Dendritic cell treated with granulocyte-macrophage colony-stimulating factor and Interleukin-4, amounts not matched to agents 40 ng/mL and 50 ng/mL, for 4 days (primary cell): ENCODE results near the gene PLXND1.
"Not testable (repeated sequence)": the region's sequence is repeated elsewhere in the genome, so short reads cannot be mapped to it uniquely, and the experiment has no call there.

Experiments used
- H3K27ac Mint-ChIP-seq: one replicate; pipeline ENCODE4 v1.8.0; 2022; ENCODE audit warnings: mild to moderate bottlenecking, mixed read lengths
- H3K27me3 Mint-ChIP-seq: one replicate; pipeline ENCODE4 v1.8.0; 2022; ENCODE audit warnings: mild to moderate bottlenecking, mixed read lengths
- H3K36me3 Mint-ChIP-seq: one replicate; pipeline ENCODE4 v1.8.0; 2022; ENCODE audit warnings: low read depth, mixed read lengths
- H3K4me1 Mint-ChIP-seq: one replicate; pipeline ENCODE4 v1.8.0; 2022; ENCODE audit warnings: low read depth, mixed read lengths
- H3K4me3 Mint-ChIP-seq: one replicate; pipeline ENCODE4 v1.8.0; 2022; ENCODE audit warnings: mild to moderate bottlenecking, moderate library complexity, mixed read lengths
- H3K9me3 Mint-ChIP-seq: one replicate; pipeline ENCODE4 v1.8.0; 2022; ENCODE audit warnings: mixed read lengths
- intact Hi-C: fragments of 100-400 bp; cut with micrococcal nuclease; formaldehyde crosslinking; loops from one replicate; pipeline ENCODE4 v1.15.0; 2022

Gene PLXND1

DNA sequence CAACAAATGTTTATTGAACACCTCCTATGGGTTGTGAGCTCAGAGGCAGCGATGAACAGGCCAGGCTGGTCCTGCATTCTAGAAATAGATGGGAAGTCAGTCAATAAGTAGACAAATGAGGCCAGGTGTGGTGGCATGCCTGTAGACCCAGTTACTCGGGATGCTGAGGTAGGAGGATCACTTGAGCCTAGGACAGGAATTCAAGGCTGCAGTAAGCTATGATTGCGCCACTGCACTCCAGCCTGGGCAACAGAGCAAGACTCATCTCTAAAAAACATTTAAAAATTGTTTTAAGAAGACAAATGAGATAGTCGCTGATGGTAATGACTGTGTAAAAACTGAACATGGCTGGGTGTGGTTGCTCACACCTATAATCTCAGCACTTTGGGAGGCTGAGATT lies 82.4 kb downstream of the PLXND1 start:
- Mint-ChIP-seq H3K27ac (no peak overlapping the region), H3K4me1 (peaks cover 52% of the 10 kb centered on the region), H3K4me3 (no peak overlapping the region), H3K27me3 (no peaks in the 10 kb centered on the region), H3K9me3 (no peaks in the 10 kb centered on the region), H3K36me3 (peaks cover 7% of the 10 kb centered on the region)
- intact Hi-C loops = no loop called here

- Mint-ChIP-seq H3K4me3 (no peak overlapping the region), H3K9me3 (no peaks in the 10 kb centered on the region), H3K27ac (peak overlapping the region; percentile 57), H3K4me1 (peaks cover 41% of the 10 kb centered on the region), H3K36me3 (peaks cover 7% of the 10 kb centered on the region), H3K27me3 (no peaks in the 10 kb centered on the region)
- intact Hi-C loops = no loop called here
Observed at GRCh38 chr3:129522953-129523352, 83.5 kb downstream of the PLXND1 start.

DNA sequence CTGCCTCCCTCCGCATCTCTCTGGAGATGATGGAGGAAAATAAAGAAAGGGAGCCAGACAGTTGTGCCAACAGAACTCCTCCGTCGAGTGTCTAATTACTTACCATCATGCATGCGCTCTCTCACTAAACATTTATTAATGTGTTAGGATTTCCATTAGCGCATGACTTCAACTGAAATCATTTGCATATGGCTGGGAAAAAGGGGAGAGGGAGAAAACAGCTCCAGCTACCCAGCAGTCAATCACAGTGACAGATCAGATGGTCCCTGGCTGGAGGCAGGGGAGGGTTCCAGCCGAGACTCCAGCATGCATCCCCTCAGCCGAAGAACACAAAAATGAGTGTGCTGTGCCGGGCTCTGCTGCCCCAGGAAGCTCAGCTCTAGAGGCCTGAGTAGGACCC lies 84.9 kb downstream of the PLXND1 start:
- Mint-ChIP-seq H3K4me3 (no peak overlapping the region), H3K9me3 (no peaks in the 10 kb centered on the region), H3K36me3 (peaks cover 15% of the 10 kb centered on the region), H3K4me1 (peaks cover 28% of the 10 kb centered on the region), H3K27me3 (no peaks in the 10 kb centered on the region), H3K27ac (no peak overlapping the region)
- intact Hi-C loops = no loop called here

DNA sequence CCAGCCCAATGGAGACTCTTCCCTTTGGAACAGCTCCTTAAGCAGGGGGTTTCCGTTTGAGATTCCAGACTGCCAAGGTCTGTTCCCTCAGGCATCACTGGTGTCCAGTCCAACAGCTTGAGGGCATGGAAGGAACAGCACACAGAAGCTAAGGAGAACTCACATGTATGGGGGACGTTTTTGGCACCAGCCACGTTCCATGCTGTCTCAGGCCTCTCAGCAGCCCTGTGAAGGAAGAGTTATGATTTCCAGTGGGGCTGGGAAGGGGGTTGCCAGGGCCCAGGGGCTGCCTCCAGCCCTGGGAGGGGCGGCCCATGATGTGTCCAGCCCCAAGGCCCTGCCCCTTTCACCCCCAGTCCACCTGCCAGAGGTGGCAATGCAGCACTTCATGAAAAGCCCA lies 85.5 kb downstream of the PLXND1 start:
- intact Hi-C loops = no loop called here
- Mint-ChIP-seq H3K36me3 (peaks cover 22% of the 10 kb centered on the region), H3K27ac (no peak overlapping the region)

DNA sequence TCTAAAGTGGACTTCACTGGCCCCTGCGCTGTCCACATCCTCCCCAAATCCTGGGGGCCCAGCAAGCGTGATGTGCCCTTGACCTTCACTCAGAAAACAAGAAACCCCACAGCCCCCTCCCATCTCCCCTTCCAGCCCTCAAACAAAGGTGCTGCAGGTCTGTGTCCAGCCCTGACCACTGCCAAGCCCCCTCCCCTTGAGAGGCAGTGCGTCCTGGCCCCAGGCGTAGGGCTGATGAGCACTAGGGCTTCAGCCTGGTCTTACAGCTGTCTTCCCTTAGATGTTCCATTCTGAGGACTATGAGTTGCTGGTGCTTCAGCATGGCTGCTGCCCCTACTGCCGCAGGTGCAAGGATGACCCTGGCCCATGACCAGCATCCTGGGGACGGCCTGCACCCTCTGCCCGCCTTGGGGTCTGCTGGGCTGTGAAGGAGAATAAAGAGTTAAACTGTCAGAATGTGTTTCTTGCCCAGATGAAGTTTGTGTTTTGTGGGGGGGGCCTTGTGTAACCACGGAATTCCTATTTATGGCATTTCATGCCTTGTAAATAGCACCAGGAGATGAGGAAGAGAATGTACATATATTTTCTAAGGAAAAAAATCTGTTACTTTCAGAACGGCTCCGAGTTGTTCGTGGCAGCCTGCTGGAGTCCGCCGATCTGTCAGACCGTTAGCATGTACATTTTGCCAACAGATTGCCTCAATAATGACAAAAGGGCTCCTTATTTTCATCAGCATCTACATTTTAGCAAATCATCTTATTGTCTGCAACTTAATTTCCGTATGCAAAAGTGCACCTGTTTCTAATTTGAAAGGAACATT lies 86.4 kb downstream of the PLXND1 start:
- intact Hi-C loops = no loop called here
- Mint-ChIP-seq H3K4me1 (peaks cover 13% of the 10 kb centered on the region), H3K36me3 (peaks cover 30% of the 10 kb centered on the region), H3K4me3 (no peak overlapping the region), H3K9me3 (no peaks in the 10 kb centered on the region), H3K27ac (no peak overlapping the region), H3K27me3 (no peaks in the 10 kb centered on the region)

More for the DNA sequence above, 85.5 kb downstream of the PLXND1 start:
- Mint-ChIP-seq H3K4me3 (no peak overlapping the region), H3K9me3 (no peaks in the 10 kb centered on the region), H3K27me3 (no peaks in the 10 kb centered on the region), H3K4me1 (peaks cover 21% of the 10 kb centered on the region)

DNA sequence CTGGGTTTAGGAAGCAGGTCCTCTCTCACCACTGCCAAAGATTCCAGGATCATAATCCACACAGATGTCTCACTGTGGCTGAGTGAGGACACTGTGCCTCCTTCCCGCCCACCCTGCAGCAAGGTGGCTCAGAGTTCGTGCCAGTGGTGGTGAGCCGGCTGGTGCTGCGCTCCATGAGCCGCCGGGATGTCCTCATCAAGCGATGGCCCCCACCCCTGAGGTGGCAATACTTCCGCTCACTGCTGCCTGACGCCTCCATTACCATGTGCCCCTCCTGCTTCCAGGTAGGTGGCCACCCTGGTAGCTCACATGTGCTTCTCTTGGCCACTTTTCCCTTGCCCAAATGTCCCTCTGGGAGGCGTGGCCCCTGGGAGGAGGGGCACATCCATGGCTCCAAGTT lies 87.0 kb downstream of the PLXND1 start:
- no peaks in the 10 kb centered on the region for H3K9me3 Mint-ChIP-seq
- H3K4me1 Mint-ChIP-seq = peaks cover 12% of the 10 kb centered on the region
- intact Hi-C loops = no loop called here
- no peak overlapping the region for H3K4me3 Mint-ChIP-seq
- H3K27me3 Mint-ChIP-seq = no peaks in the 10 kb centered on the region
- H3K36me3 Mint-ChIP-seq = peaks cover 30% of the 10 kb centered on the region
- no peak overlapping the region for H3K27ac Mint-ChIP-seq

GRCh38 chr3:129518581-129518980 lies 87.9 kb downstream of the PLXND1 start:
- H3K27me3 Mint-ChIP-seq = no peaks in the 10 kb centered on the region
- intact Hi-C loops = no loop called here
- H3K4me1 Mint-ChIP-seq = peaks cover 11% of the 10 kb centered on the region
- no peak overlapping the region for H3K27ac Mint-ChIP-seq
- H3K4me3 Mint-ChIP-seq = no peak overlapping the region
- peaks cover 33% of the 10 kb centered on the region for H3K36me3 Mint-ChIP-seq
- H3K9me3 Mint-ChIP-seq = no peaks in the 10 kb centered on the region

DNA sequence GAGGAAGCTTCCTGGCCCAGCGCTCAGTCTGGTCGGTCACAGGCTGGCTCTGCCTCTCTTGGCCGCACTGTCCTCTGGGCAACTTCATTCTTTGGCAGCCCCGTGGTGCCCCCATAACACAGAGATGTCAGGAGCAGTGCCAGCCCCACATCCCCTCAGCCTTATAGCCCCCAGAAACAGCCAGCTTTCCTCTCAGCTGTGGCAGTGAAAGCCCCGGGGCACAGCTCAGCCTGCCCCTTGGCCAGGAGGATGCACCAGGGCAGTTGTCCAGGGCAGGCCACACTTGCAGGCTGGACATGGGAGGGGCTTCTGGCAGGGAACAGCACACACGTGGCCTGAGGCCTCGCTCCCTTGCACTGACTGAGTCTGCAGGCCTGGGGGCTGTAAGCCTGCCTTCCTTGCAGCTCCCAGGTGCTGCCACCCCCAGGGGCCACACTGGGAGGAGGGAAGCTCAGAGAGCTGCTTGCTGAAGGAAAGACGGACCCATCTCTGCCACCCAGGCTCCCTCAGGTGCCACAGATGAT lies 88.4 kb downstream of the PLXND1 start:
- no peak overlapping the region for H3K27ac Mint-ChIP-seq
- H3K27me3 Mint-ChIP-seq = no peaks in the 10 kb centered on the region
- H3K4me1 Mint-ChIP-seq = peaks cover 6% of the 10 kb centered on the region
- H3K9me3 Mint-ChIP-seq = no peaks in the 10 kb centered on the region
- intact Hi-C loops = no loop called here
- H3K36me3 Mint-ChIP-seq = peaks cover 36% of the 10 kb centered on the region
- no peak overlapping the region for H3K4me3 Mint-ChIP-seq

GRCh38 chr3:129517516-129517915 lies 89.0 kb downstream of the PLXND1 start:
- no peaks in the 10 kb centered on the region for H3K27me3 Mint-ChIP-seq
- H3K9me3 Mint-ChIP-seq = no peaks in the 10 kb centered on the region
- H3K27ac Mint-ChIP-seq = no peak overlapping the region
- intact Hi-C loops = no loop called here
- H3K4me1 Mint-ChIP-seq = peaks cover 5% of the 10 kb centered on the region
- H3K36me3 Mint-ChIP-seq = peaks cover 39% of the 10 kb centered on the region
- no peak overlapping the region for H3K4me3 Mint-ChIP-seq

DNA sequence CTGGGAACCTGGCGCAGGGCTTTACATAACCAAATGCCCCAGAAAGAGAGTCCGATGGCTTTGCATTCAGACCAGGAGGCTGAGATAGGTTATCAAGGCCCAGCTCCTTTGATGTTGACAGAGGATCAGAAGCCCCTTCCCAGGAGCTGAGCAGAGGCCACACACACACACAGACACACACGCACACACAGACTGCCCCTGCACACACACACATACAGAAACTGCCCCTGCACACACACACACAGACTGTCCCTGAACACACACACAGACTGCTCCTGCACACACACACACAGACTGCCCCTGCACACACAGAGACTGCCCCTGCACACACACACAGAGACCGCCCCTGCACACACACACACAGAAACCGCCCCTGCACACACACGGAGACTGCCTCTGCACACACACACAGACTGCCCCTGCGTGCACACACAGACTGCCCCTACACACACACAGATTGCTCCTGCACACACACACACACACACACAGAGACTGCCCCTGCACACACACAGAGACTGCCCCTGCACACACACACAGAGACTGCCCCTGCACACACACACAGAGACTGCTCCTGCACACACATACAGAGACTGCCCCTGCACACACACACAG lies 90.5 kb downstream of the PLXND1 start:
- H3K4me1 Mint-ChIP-seq, intact Hi-C loops, H3K27me3 Mint-ChIP-seq, H3K27ac Mint-ChIP-seq, H3K9me3 Mint-ChIP-seq, H3K4me3 Mint-ChIP-seq: not testable (repeated sequence)
- H3K36me3 Mint-ChIP-seq = peaks cover 44% of the 10 kb centered on the region

DNA sequence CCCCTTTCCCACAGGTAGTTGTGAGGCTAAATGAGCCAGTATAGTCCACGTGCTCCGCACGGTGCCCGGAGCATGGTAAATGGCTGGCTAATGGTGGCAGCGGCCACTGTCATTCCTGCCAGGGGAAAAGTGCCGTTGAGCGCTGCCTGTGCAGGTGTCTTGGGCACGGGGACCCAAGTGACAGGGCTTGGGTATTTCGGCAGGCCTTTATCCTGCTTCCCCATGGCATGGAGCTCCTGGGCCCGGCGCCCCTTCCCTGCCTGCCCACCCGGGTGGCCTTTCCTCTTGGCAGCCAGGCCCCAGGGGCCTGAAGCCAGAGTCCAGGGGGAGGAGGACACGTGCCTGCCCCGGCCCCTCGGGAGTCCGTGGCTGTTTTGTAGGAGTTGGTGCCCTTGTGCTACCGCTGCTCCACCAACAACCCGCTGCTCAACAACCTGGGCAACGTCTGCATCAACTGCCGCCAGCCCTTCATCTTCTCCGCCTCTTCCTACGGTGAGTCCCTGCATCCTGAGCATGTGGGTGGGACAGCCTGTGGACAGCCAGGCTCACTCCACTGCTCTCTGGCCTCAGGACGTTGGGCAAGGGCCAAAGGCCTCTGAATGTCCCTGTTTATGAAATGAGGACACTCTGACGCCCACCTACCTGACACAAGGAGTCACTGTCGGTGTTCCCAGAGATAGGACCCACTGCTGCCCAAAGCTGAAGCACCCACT lies 91.2 kb downstream of the PLXND1 start:
- H3K9me3 Mint-ChIP-seq, intact Hi-C loops, H3K4me3 Mint-ChIP-seq, H3K27me3 Mint-ChIP-seq, H3K27ac Mint-ChIP-seq, H3K4me1 Mint-ChIP-seq: not testable (repeated sequence)
- peaks cover 48% of the 10 kb centered on the region for H3K36me3 Mint-ChIP-seq

- no peaks in the 10 kb centered on the region for H3K27me3 Mint-ChIP-seq
- H3K4me1 Mint-ChIP-seq = peaks cover 5% of the 10 kb centered on the region
- peaks cover 43% of the 10 kb centered on the region for H3K36me3 Mint-ChIP-seq
- no peaks in the 10 kb centered on the region for H3K9me3 Mint-ChIP-seq
- no peak overlapping the region for H3K27ac Mint-ChIP-seq
- no peak overlapping the region for H3K4me3 Mint-ChIP-seq
- intact Hi-C loops = no loop called here
Observed at GRCh38 chr3:129514563-129514962, 91.9 kb downstream of the PLXND1 start.

DNA sequence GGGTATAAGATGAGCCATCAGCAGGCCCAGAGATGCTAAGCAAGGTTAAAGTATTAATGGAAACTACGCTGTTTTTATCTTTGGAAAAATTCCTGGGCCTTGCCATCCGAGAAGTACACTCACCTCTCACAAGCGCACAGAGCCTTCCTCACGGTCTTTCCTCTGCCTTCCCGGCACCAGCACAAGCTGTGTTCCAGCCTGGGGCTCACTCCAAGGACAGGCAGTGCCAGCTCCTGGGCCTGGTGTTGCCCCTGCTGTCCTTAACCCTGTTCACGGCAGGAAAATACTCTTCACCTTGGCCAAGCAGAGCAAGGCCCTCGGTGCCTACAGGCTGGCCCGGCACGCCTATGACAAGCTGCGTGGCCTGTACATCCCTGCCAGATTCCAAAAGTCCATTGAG lies 92.4 kb downstream of the PLXND1 start:
- Mint-ChIP-seq H3K9me3 (no peaks in the 10 kb centered on the region), H3K27ac (no peak overlapping the region), H3K4me1 (peaks cover 5% of the 10 kb centered on the region), H3K27me3 (no peaks in the 10 kb centered on the region), H3K36me3 (peaks cover 46% of the 10 kb centered on the region), H3K4me3 (no peak overlapping the region)
- intact Hi-C loops = no loop called here

- H3K27me3 Mint-ChIP-seq = no peaks in the 10 kb centered on the region
- H3K4me1 Mint-ChIP-seq = peaks cover 5% of the 10 kb centered on the region
- peaks cover 50% of the 10 kb centered on the region for H3K36me3 Mint-ChIP-seq
- intact Hi-C loops = no loop called here
- H3K9me3 Mint-ChIP-seq = no peaks in the 10 kb centered on the region
- no peak overlapping the region for H3K27ac Mint-ChIP-seq
- H3K4me3 Mint-ChIP-seq = no peak overlapping the region
Observed at GRCh38 chr3:129513705-129514104, 92.8 kb downstream of the PLXND1 start.
